GM12873 (cell line): Measurements from ENCODE around the gene HS6ST3.

Experiments
- TF ChIP-seq, protein P1 (sequence below): IDR thresholded peaks from 2 replicates; pipeline ENCODE4 v1.5.1; 2012; ENCODE audit warnings: low read depth, mild to moderate bottlenecking, moderate library complexity, low read length, control low read depth; ENCODE audit not compliant: insufficient read depth; ENCODE audit errors: missing control alignments

Gene HS6ST3

DNA sequence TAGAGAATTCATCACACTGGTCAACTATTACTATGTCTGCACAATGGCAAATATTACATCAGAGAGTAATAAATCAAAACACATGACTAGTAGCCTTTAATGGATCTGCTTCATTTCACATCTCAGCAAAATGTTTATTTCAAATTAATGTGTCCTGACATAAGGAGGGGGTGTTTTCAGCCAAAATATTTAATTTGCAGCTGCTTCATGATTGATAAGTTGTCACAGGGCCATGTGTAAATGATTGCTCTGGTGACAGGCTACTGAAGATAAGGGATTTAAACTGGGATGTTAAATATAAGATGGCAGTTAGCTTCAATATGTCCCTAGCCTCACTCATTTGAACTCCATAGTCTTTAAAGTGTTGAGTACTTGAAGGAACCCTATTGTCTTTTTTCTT, 601.1 kb downstream of the HS6ST3 start:
- TF ChIP-seq, protein P1, sequence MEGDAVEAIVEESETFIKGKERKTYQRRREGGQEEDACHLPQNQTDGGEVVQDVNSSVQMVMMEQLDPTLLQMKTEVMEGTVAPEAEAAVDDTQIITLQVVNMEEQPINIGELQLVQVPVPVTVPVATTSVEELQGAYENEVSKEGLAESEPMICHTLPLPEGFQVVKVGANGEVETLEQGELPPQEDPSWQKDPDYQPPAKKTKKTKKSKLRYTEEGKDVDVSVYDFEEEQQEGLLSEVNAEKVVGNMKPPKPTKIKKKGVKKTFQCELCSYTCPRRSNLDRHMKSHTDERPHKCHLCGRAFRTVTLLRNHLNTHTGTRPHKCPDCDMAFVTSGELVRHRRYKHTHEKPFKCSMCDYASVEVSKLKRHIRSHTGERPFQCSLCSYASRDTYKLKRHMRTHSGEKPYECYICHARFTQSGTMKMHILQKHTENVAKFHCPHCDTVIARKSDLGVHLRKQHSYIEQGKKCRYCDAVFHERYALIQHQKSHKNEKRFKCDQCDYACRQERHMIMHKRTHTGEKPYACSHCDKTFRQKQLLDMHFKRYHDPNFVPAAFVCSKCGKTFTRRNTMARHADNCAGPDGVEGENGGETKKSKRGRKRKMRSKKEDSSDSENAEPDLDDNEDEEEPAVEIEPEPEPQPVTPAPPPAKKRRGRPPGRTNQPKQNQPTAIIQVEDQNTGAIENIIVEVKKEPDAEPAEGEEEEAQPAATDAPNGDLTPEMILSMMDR = no peak

GRCh38 chr13:96696389-96696900, 606.5 kb downstream of the HS6ST3 start:
- TF ChIP-seq, protein P1 = no peak

DNA sequence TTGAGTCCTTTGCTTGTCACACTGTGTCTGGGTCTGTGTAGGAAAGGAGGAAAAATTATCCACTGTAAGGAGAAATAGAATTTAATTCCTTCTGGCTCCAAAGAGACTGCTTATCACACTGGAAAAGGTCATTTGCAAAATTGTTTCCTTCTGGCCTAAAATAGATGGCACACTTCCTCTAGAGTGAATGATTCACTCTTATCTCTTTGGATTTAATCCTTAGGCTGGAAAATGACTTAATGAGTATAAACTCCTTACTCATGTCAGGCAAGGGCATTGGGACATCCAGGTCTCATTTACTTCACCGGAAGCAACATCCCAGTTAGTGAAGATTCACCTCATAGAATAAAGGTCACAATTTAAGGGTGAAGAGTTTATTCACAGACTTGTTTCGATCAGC, 610.8 kb downstream of the HS6ST3 start:
- TF ChIP-seq, protein P1 = no peak

DNA sequence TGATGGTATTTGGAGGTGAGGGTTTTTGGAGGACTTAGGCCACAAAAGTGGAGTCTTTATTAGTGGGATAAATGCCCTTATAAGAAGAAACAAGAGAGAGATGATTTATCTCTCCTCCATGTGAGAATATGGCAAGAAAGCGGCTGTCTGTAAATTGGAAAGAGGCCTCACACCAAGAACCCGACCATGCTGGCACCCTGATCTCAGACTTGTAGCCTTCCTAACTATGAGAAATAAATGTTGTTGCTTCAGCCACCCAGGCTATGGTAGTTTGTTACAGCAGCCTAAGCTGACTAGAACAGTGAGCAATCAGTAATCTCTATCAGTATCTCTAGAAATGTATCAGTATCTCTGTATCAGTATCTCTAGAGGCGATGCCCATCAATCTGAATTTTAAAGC, 617.2 kb downstream of the HS6ST3 start:
- TF ChIP-seq, protein P1 = no peak

DNA sequence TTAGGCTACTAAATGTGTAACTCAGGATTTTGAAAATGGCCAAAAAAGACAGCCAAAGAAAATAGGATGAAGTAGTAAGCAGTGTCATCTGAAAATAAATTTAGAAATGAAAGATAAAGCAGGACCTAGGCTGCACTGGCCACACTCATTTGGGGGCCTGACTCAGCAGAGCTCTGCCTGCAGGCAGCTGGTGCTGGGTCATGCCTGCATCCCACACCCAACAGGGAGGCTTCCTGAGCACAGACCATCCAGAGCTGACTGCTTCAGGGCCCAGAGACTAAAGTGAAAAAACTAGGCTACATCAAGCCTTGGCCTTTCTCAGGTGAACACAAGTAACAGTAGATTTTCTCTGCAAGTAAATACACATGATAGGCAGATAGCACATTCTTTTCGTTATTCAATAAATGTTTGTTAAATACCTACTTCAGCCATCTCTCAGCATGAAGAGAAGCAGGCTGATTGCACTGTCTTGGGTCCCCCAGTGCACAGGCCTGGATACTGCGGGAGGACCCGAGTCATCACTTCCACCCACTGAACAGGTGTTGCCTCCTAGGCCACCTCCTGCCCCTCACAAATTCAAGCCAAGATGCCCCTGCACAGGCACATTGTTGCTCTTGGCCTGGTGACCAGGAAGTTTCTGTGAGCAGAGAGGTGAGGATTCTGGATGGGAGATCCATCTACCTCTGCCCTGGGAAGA, 620.4 kb downstream of the HS6ST3 start:
- TF ChIP-seq, protein P1 = no peak

GRCh38 chr13:96720446-96720845, 630.5 kb downstream of the HS6ST3 start:
- TF ChIP-seq, protein P1 = no peak

- TF ChIP-seq, protein P1 = no peak
These were observed 636.7 kb downstream of the HS6ST3 start for GRCh38 chr13:96726651-96727050.
